ENCODE data around the gene GCNT2.

- TF ChIP-seq CTCF (conservative IDR thresholded peaks at IDR 0.05 in 1 of 2, IDR thresholded peaks at IDR 0.05 in 1 of 2; ENCODE audit: low read depth in 1 of 2, low read length in 2 of 2) (no peak), EZH2 (IDR thresholded peaks at IDR 0.05; ENCODE audit: low read length, missing control alignments) (no peak)
Measured at GRCh38 chr6:10491463-10491862, 29.7 kb upstream of the GCNT2 start.

Measured in fibroblast of lung (primary cell).